K562 (cell line): ENCODE data around the gene CFAP97D2. TPM values are rescaled to one million over a fixed set of nuclear protein-coding genes. Genes with fewer than 3 reads are reported as not detected.

Experiments
- BRF1 ChIP-seq: IDR thresholded peaks from 3 replicates; pipeline ENCODE4 v1.6.1; 2011; ENCODE audit warnings: borderline replicate concordance, mild to moderate bottlenecking; ENCODE audit not compliant: insufficient read length; ENCODE audit errors: extremely low read depth
- MEIS2 ChIP-seq: fragments of 450-650 bp; IDR thresholded peaks from 2 replicates; pipeline ENCODE4 v1.6.1; 2014; ENCODE audit warnings: mild to moderate bottlenecking; ENCODE audit not compliant: partially characterized antibody
- MTF1 ChIP-seq: fragments of 250-450 bp; sonication (Bioruptor Pico); IDR thresholded peaks from 2 replicates; pipeline ENCODE4 v1.9.0; 2021; ENCODE audit warnings: moderate library complexity, mild to moderate bottlenecking, inconsistent platforms, borderline replicate concordance
- NR0B1 ChIP-seq: fragments of 450-650 bp; IDR thresholded peaks from one replicate; pipeline ENCODE4 v1.6.1; 2018; ENCODE audit warnings: mild to moderate bottlenecking, moderate library complexity; ENCODE audit not compliant: partially characterized antibody
- ZNF121 ChIP-seq: sonication (generic); formaldehyde crosslinking; conservative IDR thresholded peaks from 2 replicates; pipeline ENCODE4 v1.8.0; 2022; ENCODE audit warnings: missing genetic modification reagents
- polyA plus RNA-seq, 8 experiments: library from polyadenylated mRNA; depleted of rRNA in 4 of 8; stranded (reverse) in 5 of 8; unstranded in 3 of 8; fragments of >200 nt; fragmentation: Nextera tagmentation in 2 of 8; fragmentation: Illumina TruSeq in 1 of 8; extraction: Ambion mirVana in 2 of 8; extraction: Trizol in 1 of 8; gene quantifications; 2 replicates each; pipeline versions ENCODE4 v1.2.1 to v1.2.3, GENCODE V29; 2011 to 2014; ENCODE audit warnings: inconsistent platforms in 1 of 8, missing spikeins in 1 of 8
- total RNA-seq, 7 experiments: library from RNA; depleted of rRNA in 6 of 7; stranded (reverse); fragments of >200 nt in 6 of 7; fragmentation: Illumina TruSeq in 2 of 7; extraction: Trizol in 2 of 7; gene quantifications; 2 replicates each; pipeline versions ENCODE4 v1.2.1 to v1.2.3, GENCODE V29; 2011 to 2021; ENCODE audit warnings: low replicate concordance in 1 of 7
- TF ChIP-seq, protein P1 (sequence below), 2 experiments: fragments of 450-650 bp; conservative IDR thresholded peaks; 2 replicates each; pipeline ENCODE4 v1.6.1; 2017; ENCODE audit warnings: mild to moderate bottlenecking in 2 of 2, moderate library complexity in 2 of 2

CFAP97D2 gene
- total and polyA plus RNA-seq, 9 of the 15 experiments (the other 6 are each of a cell fraction or from before 2014, with no cell fraction given): not detected

GRCh38 chr13:114161028-114161556, 18.0 kb upstream of the CFAP97D2 start (continued):
- TF ChIP-seq MEIS2 (no peak), MTF1 (no peak), ZNF121 (CRISPR knock-in tag) (no peak), NR0B1 (no peak), BRF1 (no peak)
- TF ChIP-seq, protein P1, sequence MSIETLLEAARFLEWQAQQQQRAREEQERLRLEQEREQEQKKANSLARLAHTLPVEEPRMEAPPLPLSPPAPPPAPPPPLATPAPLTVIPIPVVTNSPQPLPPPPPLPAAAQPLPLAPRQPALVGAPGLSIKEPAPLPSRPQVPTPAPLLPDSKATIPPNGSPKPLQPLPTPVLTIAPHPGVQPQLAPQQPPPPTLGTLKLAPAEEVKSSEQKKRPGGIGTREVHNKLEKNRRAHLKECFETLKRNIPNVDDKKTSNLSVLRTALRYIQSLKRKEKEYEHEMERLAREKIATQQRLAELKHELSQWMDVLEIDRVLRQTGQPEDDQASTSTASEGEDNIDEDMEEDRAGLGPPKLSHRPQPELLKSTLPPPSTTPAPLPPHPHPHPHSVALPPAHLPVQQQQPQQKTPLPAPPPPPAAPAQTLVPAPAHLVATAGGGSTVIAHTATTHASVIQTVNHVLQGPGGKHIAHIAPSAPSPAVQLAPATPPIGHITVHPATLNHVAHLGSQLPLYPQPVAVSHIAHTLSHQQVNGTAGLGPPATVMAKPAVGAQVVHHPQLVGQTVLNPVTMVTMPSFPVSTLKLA (conservative IDR thresholded peaks at IDR 0.05): no peak
- TF ChIP-seq, all 486 proteins: peak for 0
